Colonic mucosa (tissue), 4 donors: ENCODE measurements around the gene PEAK3. TPM values are rescaled to one million over a fixed set of nuclear protein-coding genes. Genes with fewer than 3 reads are reported as not detected.

Experiments
- DNase-seq: peaks from one replicate; pipeline ENCODE4 v3.0.0-alpha.2; 2020
- H3K27ac ChIP-seq: fragments of 200-600 bp; one replicate; pipeline ENCODE4 v1.8.0; 2021
- H3K27me3 ChIP-seq: fragments of 200-600 bp; one replicate; pipeline ENCODE4 v1.8.0; 2021
- H3K36me3 ChIP-seq: fragments of 200-600 bp; one replicate; pipeline ENCODE4 v1.8.0; 2021
- H3K4me1 ChIP-seq: fragments of 200-600 bp; one replicate; pipeline ENCODE4 v1.8.0; 2021; ENCODE audit warnings: mild to moderate bottlenecking
- H3K4me3 ChIP-seq: fragments of 200-600 bp; one replicate; pipeline ENCODE4 v1.8.0; 2021
- H3K9ac ChIP-seq, 2 donors: one replicate each; pipeline ENCODE4 v1.7.0; 2013; ENCODE audit warnings: control low read depth in 2 of 2, low read depth in 2 of 2, low read length in 2 of 2
- H3K9me3 ChIP-seq: fragments of 200-600 bp; one replicate; pipeline ENCODE4 v1.8.0; 2021
- intact Hi-C: fragments of 100-400 bp; cut with DNase I; formaldehyde crosslinking; loops from one replicate; pipeline ENCODE4 v1.14.1; 2022
- total RNA-seq, 2 donors: library from RNA; stranded (reverse); fragmentation: NEBNext Ultra II Directional in 1 of 2; extraction: Animal tissue kit (Norgen Biotek cat#: 25700) in 1 of 2; gene quantifications; one replicate each; pipeline ENCODE4 v1.2.1, GENCODE V29; 2021
- TF ChIP-seq, protein P1 (sequence below): fragments of 200-600 bp; IDR thresholded peaks from one replicate; pipeline ENCODE4 v1.8.0; 2022; ENCODE audit warnings: antibody characterized with exemption, mild to moderate bottlenecking
- donor health status: healthy.
- donor health status: DM: no; HTN: no; CAD: no.
- donor health status: DM: no; HTN: no; CAD: no.

PEAK3 gene
- total RNA-seq, 2 donors from 2014 or later, result 0.29 to 0.72 TPM

DNA sequence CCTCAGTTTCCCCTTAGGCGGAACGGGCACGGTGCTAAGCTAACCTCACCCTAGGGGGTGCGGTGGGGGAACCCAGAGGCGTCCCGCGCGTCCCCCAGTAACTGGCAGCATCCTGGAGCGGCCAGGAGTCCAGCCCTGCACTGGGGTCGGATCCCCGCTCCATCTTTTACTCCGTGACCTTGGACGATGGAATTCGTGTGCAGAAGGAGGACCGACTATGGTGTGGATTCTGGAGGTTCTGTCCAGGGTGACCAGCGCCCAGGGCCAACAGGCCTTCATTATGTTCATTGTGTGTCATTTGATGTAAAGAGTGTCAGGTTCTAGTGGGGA is 47.1 kb upstream of the PEAK3 start:
- Histone ChIP-seq H3K9ac (peak overlapping the region; percentile 86 to 98), H3K27ac (peak overlapping the region; percentile 92), H3K4me3 (peak overlapping the region; percentile 91), H3K36me3 (no peaks in the 10 kb centered on the region), H3K9me3 (no peaks in the 10 kb centered on the region), H3K4me1 (peaks cover 24% of the 10 kb centered on the region), H3K27me3 (no peaks in the 10 kb centered on the region)
- intact Hi-C loops, result no loop called here
- TF ChIP-seq, protein P1, sequence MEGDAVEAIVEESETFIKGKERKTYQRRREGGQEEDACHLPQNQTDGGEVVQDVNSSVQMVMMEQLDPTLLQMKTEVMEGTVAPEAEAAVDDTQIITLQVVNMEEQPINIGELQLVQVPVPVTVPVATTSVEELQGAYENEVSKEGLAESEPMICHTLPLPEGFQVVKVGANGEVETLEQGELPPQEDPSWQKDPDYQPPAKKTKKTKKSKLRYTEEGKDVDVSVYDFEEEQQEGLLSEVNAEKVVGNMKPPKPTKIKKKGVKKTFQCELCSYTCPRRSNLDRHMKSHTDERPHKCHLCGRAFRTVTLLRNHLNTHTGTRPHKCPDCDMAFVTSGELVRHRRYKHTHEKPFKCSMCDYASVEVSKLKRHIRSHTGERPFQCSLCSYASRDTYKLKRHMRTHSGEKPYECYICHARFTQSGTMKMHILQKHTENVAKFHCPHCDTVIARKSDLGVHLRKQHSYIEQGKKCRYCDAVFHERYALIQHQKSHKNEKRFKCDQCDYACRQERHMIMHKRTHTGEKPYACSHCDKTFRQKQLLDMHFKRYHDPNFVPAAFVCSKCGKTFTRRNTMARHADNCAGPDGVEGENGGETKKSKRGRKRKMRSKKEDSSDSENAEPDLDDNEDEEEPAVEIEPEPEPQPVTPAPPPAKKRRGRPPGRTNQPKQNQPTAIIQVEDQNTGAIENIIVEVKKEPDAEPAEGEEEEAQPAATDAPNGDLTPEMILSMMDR, result no peak
- no peak for DNase-seq

DNA sequence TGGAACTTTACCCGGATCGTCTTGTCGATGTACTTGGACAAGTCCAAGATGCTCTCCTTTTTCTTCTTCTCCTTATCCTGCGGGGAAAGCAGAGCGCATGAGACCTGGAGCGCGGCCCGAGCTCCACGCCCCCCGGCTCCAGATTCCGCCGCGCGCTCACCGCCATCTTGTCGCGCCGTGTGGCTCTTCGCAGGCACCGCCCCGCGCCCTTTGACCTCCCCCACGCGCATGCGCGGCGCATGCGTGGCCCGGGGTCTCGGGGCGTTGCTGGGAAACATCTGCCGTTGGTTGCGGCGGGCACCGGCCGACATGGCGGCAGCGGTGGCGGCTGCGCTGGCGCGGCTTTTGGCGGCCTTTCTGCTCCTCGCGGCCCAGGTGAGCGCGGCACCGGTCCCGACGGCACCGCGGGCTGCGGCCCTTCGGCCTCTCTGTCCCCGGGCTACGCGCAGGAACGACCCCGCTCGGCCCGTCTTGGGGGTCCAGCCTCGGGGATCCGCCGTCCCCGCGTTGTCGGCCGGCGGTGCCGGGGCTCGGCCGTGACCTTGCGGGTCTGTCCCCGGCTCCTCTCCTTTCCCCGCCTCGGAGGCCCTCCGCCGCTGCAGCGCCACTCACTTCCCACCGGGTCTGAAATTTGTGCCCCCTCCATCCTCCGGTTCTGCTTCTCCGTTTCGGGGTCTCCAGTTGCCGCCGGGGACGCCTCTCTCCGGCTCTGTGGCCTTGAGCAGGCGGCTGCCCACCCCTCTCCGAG is 46.6 kb upstream of the PEAK3 start, which contains the start of the genes LSM7 and SPPL2B:
Gene LSM7 (minus strand): TSS at position 186 of the 748 bp plus-strand sequence. CDS start 20 bp downstream, at position 166.
Gene SPPL2B (plus strand): TSS at position 284 of the 748 bp plus-strand sequence. CDS start 26 bp downstream, at position 310.
- H3K4me3 ChIP-seq, result peak within 1 kb of the TSS; percentile 91
- DNase-seq, result peak; percentile 92
- H3K36me3 ChIP-seq, result no peaks in the 10 kb centered on the region
- no peaks in the 10 kb centered on the region for H3K27me3 ChIP-seq
- H3K9ac ChIP-seq, result peak within 1 kb of the TSS; percentile 86 to 98
- H3K27ac ChIP-seq, result peak within 1 kb of the TSS; percentile 92
- peaks cover 19% of the 10 kb centered on the region for H3K4me1 ChIP-seq
- TF ChIP-seq, protein P1, result no peak
- intact Hi-C loops, result no loop called here
- H3K9me3 ChIP-seq, result no peaks in the 10 kb centered on the region

DNA sequence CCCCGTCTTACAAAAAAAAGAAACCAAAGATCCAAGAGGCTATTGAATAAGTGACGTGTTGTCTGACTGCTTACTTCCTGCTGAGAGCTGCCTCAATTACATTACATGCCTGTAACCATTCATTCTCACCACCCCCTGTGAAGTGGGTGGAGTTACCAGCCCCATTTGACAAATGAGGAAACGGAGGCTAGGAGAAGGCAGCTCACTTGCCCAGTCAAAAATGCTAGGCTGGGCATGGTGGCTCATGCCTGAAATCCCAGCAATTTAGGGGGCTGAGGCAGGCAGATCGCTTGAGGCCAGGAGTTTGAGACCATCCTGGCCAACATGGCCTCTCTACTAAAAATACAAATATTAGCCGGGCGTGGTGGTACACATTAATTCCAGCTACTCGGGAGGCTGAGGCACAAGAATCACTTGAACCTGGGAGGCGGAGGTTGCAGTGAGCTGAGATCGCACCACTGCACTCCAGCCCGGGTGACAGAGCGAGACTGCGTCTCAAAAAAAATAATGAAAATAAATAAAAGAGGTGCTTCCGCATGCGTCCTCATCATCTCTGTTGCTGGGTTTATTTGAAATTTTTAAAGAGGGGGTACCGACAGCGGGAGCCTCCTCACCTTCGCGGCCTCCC is 45.9 kb upstream of the PEAK3 start:
- intact Hi-C loops, result no loop called here
- peaks cover 17% of the 10 kb centered on the region for H3K4me1 ChIP-seq
- peak overlapping the region; percentile 77 to 98 for H3K9ac ChIP-seq
- peak overlapping the region; percentile 91 for H3K4me3 ChIP-seq
- no peaks in the 10 kb centered on the region for H3K36me3 ChIP-seq
- peak overlapping the region; percentile 92 for H3K27ac ChIP-seq
- H3K9me3 ChIP-seq, result no peaks in the 10 kb centered on the region
- TF ChIP-seq, protein P1, result no peak
- DNase-seq, result peak; percentile 80
- no peaks in the 10 kb centered on the region for H3K27me3 ChIP-seq

DNA sequence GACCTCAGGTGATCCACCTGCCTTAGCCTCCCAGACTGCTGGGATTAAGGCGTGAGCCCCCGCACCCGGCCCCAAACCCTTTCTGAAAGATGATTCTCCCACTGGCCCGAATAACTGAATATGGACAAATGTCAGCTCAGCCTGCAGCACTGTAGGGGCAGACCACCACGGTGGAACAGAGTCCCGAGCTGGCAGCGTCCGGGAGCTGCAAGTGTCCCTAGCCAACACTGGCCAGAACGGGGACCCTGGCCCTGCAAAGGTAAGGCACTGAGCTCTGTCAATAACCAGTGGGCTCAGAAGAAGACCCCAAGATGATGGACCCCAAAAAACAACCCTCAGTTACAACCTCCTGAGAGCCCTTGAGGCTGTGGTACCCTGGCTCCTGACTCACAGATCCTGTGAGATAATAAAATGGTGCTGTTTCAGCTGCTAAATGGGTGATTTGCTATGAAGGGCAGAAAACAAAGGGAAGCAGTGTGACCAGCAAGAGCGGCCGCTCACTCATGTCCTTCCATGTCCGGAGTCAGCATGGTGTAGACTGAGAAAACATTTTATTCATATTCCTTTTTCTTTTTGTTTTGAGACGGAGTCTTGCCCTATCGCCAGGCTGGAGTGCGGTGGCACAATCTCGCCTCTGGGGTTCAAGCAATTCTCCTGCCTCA is 44.9 kb upstream of the PEAK3 start:
- Histone ChIP-seq H3K9ac (no peak overlapping the region), H3K36me3 (no peaks in the 10 kb centered on the region), H3K27me3 (no peaks in the 10 kb centered on the region), H3K4me1 (peaks cover 10% of the 10 kb centered on the region), H3K27ac (no peak overlapping the region), H3K9me3 (no peaks in the 10 kb centered on the region), H3K4me3 (no peak overlapping the region)
- TF ChIP-seq, protein P1, result no peak
- no peak for DNase-seq
- intact Hi-C loops, result no loop called here

DNA sequence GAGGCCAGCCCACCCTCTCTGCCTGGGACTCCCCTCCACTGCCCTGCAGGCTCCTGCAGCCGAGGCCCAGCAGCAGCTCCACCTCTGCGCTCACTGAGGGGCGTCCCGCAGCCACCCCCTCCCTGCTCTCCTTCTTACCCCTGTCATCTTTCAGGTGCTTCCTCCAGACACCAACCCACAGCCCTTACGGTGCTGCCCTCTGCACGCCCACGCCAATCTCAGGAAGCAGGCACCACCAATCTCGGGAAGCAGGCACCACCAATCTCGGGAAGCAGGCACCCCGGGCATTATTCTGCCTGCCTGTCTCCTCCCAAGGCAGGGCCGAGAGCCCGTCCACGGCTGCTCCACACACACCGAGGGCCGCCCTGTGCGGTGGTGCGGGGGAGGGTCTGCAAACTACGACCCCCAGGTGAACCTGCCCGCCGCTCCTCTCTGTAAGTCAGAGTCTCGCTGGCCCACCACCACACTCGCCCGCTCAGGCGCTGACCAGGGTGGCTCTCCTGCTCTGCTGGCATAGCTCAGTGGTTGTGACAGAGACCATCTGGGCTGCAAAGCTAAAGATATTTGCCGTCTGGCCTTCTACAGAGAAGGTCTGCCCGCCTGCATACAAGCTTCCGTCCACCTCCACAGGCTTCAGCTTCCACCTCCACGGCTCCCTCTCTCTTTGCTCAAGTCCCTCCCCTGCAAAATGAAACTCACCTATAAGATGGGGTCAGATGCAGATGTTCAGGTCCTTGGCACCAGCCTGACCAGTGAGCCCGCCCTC is 43.5 kb upstream of the PEAK3 start:
- TF ChIP-seq, protein P1, result no peak
- Histone ChIP-seq H3K4me3 (no peak overlapping the region), H3K9me3 (no peaks in the 10 kb centered on the region), H3K27ac (no peak overlapping the region), H3K36me3 (no peaks in the 10 kb centered on the region), H3K9ac (no peak overlapping the region), H3K4me1 (no peaks in the 10 kb centered on the region), H3K27me3 (no peaks in the 10 kb centered on the region)
- DNase-seq, result no peak
- intact Hi-C loops, result no loop called here
